ENCODE data around the gene EEA1. TPM values are rescaled to one million over a fixed set of nuclear protein-coding genes. Genes with fewer than 3 reads are reported as not detected.

The EEA1 gene
- total and polyA plus RNA-seq, 2 of the 4 experiments (the other 2 are of a cell fraction): 4.6 to 12.5 TPM

GRCh38 chr12:92740411-92740810, 188.7 kb downstream of the EEA1 start:
- H3K27me3 ChIP-seq (ENCODE audit: control insufficient read depth, insufficient read depth, low read length): no peaks in the 10 kb centered on the region
- H3K18ac ChIP-seq (ENCODE audit: low read depth, low read length): no peak overlapping the region
- H3K4me3 ChIP-seq (ENCODE audit: insufficient read depth, low read depth, low read length): no peak overlapping the region
- dilution Hi-C loops (cut with HindIII; ENCODE audit: low sequenced_read_pairs, unreplicated experiment): no loop called here
- DNase-seq: no peak
- no peak for TF ChIP-seq NFE2L2 (IDR thresholded peaks at IDR 0.05; ENCODE audit: low read depth, low read length)
- no peak for TF ChIP-seq CEBPB (IDR thresholded peaks at IDR 0.05; ENCODE audit: low read depth, low read length)
- no peak for TF ChIP-seq CHD1 (IDR thresholded peaks at IDR 0.05; ENCODE audit: low read depth, low read length)
- TF ChIP-seq ELK1 (IDR thresholded peaks at IDR 0.05; ENCODE audit: borderline replicate concordance, low read depth, low read length): no peak
- no peak for TF ChIP-seq CTCF (conservative IDR thresholded peaks at IDR 0.05; ENCODE audit: low read depth, low read length)
- TF ChIP-seq BHLHE40 (IDR thresholded peaks at IDR 0.05; ENCODE audit: low read depth, low read length): no peak
- no peak for TF ChIP-seq RFX5 (IDR thresholded peaks at IDR 0.05; ENCODE audit: low read depth, low read length)
- no peak for TF ChIP-seq MAZ (IDR thresholded peaks at IDR 0.05; ENCODE audit: borderline replicate concordance, low read depth, low read length)
- no peak for TF ChIP-seq MAFK (IDR thresholded peaks at IDR 0.05; ENCODE audit: low read depth, low read length)
- no peak for TF ChIP-seq FOS (IDR thresholded peaks at IDR 0.05; ENCODE audit: low read depth, low read length)
- TF ChIP-seq MXI1 (IDR thresholded peaks at IDR 0.05; ENCODE audit: borderline replicate concordance, low read depth, low read length): no peak
- TF ChIP-seq SMC3 (IDR thresholded peaks at IDR 0.05; ENCODE audit: low read depth, low read length): no peak
- TF ChIP-seq POLR2A (IDR thresholded peaks at IDR 0.05; ENCODE audit: low read depth, low read length): no peak
- TF ChIP-seq, protein P1, sequence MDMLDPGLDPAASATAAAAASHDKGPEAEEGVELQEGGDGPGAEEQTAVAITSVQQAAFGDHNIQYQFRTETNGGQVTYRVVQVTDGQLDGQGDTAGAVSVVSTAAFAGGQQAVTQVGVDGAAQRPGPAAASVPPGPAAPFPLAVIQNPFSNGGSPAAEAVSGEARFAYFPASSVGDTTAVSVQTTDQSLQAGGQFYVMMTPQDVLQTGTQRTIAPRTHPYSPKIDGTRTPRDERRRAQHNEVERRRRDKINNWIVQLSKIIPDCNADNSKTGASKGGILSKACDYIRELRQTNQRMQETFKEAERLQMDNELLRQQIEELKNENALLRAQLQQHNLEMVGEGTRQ (IDR thresholded peaks at IDR 0.05; ENCODE audit: low read depth, low read length): no peak
- no peak for TF ChIP-seq RCOR1 (IDR thresholded peaks at IDR 0.05; ENCODE audit: insufficient replicate concordance, low read length)
- no peak for TF ChIP-seq RAD21 (IDR thresholded peaks at IDR 0.05; ENCODE audit: low read length)
- POLR2A ChIA-PET (ENCODE audit: unreplicated experiment): no interaction called here
- H3K36me3 ChIP-seq (ENCODE audit: control insufficient read depth, insufficient read depth, low read length): no peaks in the 10 kb centered on the region
- H3K9me1 ChIP-seq (ENCODE audit: insufficient read depth, low read length): no peaks in the 10 kb centered on the region; the same call in 1 of the 2 replicates
- no peak overlapping the region for H2AK9ac ChIP-seq (replicated peaks; ENCODE audit: low read depth, low read length, poor library complexity)
- no peak overlapping the region for H2BK15ac ChIP-seq (ENCODE audit: low read depth, low read length)
- no peaks in the 10 kb centered on the region for H3K9me3 ChIP-seq (ENCODE audit: control insufficient read depth, insufficient read depth, low read length)
- H4K20me1 ChIP-seq (ENCODE audit: insufficient read depth, low read length): no peaks in the 10 kb centered on the region
- no peak overlapping the region for H4K8ac ChIP-seq (ENCODE audit: low read depth in 2 of 2, low read length in 2 of 2)
- H3K14ac ChIP-seq (replicated peaks; ENCODE audit: low read depth, low read length): no peak overlapping the region
- no peak overlapping the region for H2BK20ac ChIP-seq (ENCODE audit: low read depth, low read length)
- H3K4me1 ChIP-seq (ENCODE audit: control insufficient read depth, insufficient read depth, low read length): peaks cover 4% of the 10 kb centered on the region; the same call in 1 of the 2 replicates
- H3K4me2 ChIP-seq (ENCODE audit: low read depth, low read length): no peak overlapping the region
- H3K27ac ChIP-seq (ENCODE audit: insufficient read depth, low read length): no peak overlapping the region
- CTCF ChIA-PET: interaction anchor here (0.7 kb wide), 1 partner anchor 22 kb away, joined by 3 read pairs; no protein-coding TSS in a partner anchor
- no peak overlapping the region for H3K23ac ChIP-seq (ENCODE audit: low read depth, low read length)
- intact Hi-C loops (cut with micrococcal nuclease): no loop called here
- no peak overlapping the region for H3K9ac ChIP-seq (ENCODE audit: low read depth, low read length)
- H2BK5ac ChIP-seq (ENCODE audit: low read depth, low read length, poor library complexity, severe bottlenecking): no peak overlapping the region
- ATAC-seq (ENCODE audit: low read depth): no peak
- no peak overlapping the region for H3K4ac ChIP-seq (ENCODE audit: low read depth, low read length)
- no peaks in the 10 kb centered on the region for H3K79me1 ChIP-seq (ENCODE audit: low read depth in 1 of 2, low read length in 2 of 2)
- H3K56ac ChIP-seq (ENCODE audit: extremely low read depth, insufficient read depth, low read length): no peak overlapping the region
- H4K5ac ChIP-seq (ENCODE audit: low read depth, low read length): no peak overlapping the region
- in situ Hi-C loops (cut with MboI; ENCODE audit: low sequenced_read_pairs): no loop called here
- no TSS peak for BruUV-seq (replicated peaks)
- no peak overlapping the region for H4K91ac ChIP-seq (ENCODE audit: insufficient read depth, low read depth, low read length)
- no peak overlapping the region for H2AFZ ChIP-seq (replicated peaks; ENCODE audit: low read length, poor library complexity)
- H2AK5ac ChIP-seq (ENCODE audit: low read depth, low read length): no peak overlapping the region
- no peak overlapping the region for H2BK120ac ChIP-seq (ENCODE audit: low read depth, low read length)
